Mesothelial cell of epicardium (in vitro differentiated cells): ENCODE measurements around the gene IMP3. TPM values are rescaled to one million over a fixed set of nuclear protein-coding genes. Genes with fewer than 3 reads are reported as not detected.
A peak's percentile ranks its signal among the peaks of the same experiment; 100 is the strongest.

Experiments
- DNase-seq, 2 experiments: peaks; one replicate each; pipeline ENCODE4 v3.0.0; 2021; ENCODE audit warnings: low spot score in 2 of 2; ENCODE audit not compliant: unreplicated experiment in 2 of 2
- H3K27ac Mint-ChIP-seq: 2 replicates; pipeline ENCODE4 v1.8.0; 2021; ENCODE audit warnings: mixed read lengths
- H3K27me3 Mint-ChIP-seq: 2 replicates; pipeline ENCODE4 v1.8.0; 2021; ENCODE audit warnings: low read depth, mixed read lengths
- H3K36me3 Mint-ChIP-seq: 2 replicates; pipeline ENCODE4 v1.8.0; 2021; ENCODE audit warnings: mixed read lengths
- H3K4me1 Mint-ChIP-seq: 2 replicates; pipeline ENCODE4 v1.8.0; 2021; ENCODE audit warnings: mixed read lengths
- H3K4me3 Mint-ChIP-seq: 2 replicates; pipeline ENCODE4 v1.8.0; 2021; ENCODE audit warnings: mild to moderate bottlenecking, moderate library complexity, mixed read lengths
- H3K9me3 Mint-ChIP-seq: 2 replicates; pipeline ENCODE4 v1.8.0; 2021; ENCODE audit warnings: mixed read lengths
- CTCF ChIP-seq: fragments of 200-600 bp; sonication (generic); IDR thresholded peaks from one replicate; pipeline ENCODE4 v1.5.0; 2021; ENCODE audit warnings: antibody characterized with exemption; ENCODE audit not compliant: unreplicated experiment
- total RNA-seq: library from RNA; stranded (reverse); gene quantifications from 3 replicates; pipeline ENCODE4 v1.2.1, GENCODE V29; 2021

The IMP3 gene
- total RNA-seq, 1 donor from 2014 or later = 38.6 TPM

GRCh38 chr15:75641603-75642002, 1.6 kb upstream of the IMP3 start:
- TF ChIP-seq CTCF = no peak
- Mint-ChIP-seq H3K27me3 (peaks cover 3% of the 10 kb centered on the region), H3K9me3 (no peaks in the 10 kb centered on the region), H3K27ac (no peak overlapping the region), H3K4me1 (peaks cover 22% of the 10 kb centered on the region), H3K4me3 (no peak overlapping the region), H3K36me3 (no peaks in the 10 kb centered on the region)
- DNase-seq = no peak

DNA sequence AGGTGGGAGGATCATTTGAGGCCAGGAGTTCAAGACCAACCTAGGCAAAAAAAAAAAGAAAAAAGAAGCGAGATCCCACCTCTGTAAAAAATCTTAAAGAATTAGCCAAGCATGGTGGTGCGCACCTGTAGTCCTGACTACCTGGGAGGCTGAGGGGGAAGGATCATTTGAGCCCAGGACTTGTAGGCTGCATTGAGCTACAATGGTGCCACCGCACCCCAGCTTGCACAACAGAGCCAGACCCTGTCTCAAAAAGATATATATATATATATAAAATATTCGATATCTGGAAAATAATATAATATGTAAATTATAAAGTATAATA, 1.1 kb upstream of the IMP3 start:
- Mint-ChIP-seq H3K4me3 (peak overlapping the region; percentile 87), H3K4me1 (peaks cover 17% of the 10 kb centered on the region), H3K27me3 (peaks cover 3% of the 10 kb centered on the region), H3K9me3 (no peaks in the 10 kb centered on the region), H3K27ac (peak overlapping the region; percentile 89), H3K36me3 (no peaks in the 10 kb centered on the region)
- DNase-seq = no peak
- TF ChIP-seq CTCF = no peak

DNA sequence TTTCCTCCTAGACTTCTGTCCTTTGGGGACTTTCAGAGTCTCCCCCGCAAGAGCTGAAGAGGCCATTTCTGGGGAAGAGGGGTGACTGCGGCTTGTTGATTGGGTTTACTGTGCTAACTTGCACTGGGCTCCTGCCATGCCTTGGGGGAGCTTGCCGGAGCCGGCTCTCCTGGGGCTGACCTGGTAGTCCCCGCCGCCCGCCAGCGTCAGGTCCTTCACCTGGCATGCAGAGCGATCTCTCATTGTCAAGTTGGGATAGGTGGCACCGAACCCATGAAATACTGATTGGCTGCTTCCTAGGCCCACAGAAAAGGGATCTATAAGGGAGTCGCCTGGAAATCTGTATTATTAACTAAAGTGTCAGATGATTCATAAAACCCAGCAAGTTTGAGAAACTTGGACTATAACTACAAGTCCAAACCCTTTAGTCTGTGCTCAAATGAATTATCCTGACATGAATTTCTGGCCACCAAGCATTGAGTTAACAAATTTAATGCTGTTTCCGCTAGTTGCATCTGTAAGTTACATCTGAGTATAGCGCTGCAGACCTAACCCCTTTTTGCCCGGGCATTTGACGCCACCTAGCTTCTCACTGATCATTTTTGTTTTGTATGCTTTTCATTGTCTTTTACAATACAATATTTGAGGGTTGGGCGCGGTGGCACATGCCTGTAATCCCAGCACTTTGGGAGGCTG, 607 bp upstream of the IMP3 start:
- Mint-ChIP-seq H3K4me1 (peaks cover 16% of the 10 kb centered on the region), H3K27me3 (peaks cover 3% of the 10 kb centered on the region), H3K4me3 (peak overlapping the region; percentile 87), H3K9me3 (no peaks in the 10 kb centered on the region), H3K27ac (peak overlapping the region; percentile 89), H3K36me3 (no peaks in the 10 kb centered on the region)
- DNase-seq = no peak
- no peak for TF ChIP-seq CTCF

DNA sequence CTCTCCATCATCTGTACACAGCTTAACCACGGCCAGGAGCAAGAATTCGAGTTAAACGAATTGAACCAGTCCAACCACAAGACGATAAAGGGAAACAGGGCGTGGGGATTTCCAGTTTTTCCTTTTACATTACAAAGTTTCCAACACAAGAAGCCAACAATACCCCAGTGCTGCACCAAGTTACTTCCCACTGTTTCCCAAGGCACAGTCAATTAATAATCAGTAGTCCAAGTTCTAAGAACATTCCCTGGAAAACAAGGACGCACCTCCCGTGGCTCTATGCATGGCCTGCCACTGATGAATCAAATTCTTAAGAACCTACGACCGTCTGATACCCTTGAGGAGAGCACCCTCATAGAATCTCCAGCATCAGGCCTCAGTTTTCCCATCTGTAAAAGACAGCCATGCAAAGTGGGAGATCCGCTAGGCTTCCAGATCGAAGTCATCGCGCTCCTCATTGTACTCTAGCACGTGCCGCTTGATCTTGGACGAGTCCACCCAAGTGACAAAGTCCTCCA, 774 bp downstream of the IMP3 start:
- Mint-ChIP-seq H3K36me3 (no peaks in the 10 kb centered on the region), H3K4me3 (peak overlapping the region; percentile 87), H3K27me3 (peaks cover under 1% of the 10 kb centered on the region), H3K9me3 (no peaks in the 10 kb centered on the region), H3K4me1 (peaks cover 16% of the 10 kb centered on the region), H3K27ac (peak overlapping the region; percentile 89)
- DNase-seq = no peak
- TF ChIP-seq CTCF = no peak

DNA sequence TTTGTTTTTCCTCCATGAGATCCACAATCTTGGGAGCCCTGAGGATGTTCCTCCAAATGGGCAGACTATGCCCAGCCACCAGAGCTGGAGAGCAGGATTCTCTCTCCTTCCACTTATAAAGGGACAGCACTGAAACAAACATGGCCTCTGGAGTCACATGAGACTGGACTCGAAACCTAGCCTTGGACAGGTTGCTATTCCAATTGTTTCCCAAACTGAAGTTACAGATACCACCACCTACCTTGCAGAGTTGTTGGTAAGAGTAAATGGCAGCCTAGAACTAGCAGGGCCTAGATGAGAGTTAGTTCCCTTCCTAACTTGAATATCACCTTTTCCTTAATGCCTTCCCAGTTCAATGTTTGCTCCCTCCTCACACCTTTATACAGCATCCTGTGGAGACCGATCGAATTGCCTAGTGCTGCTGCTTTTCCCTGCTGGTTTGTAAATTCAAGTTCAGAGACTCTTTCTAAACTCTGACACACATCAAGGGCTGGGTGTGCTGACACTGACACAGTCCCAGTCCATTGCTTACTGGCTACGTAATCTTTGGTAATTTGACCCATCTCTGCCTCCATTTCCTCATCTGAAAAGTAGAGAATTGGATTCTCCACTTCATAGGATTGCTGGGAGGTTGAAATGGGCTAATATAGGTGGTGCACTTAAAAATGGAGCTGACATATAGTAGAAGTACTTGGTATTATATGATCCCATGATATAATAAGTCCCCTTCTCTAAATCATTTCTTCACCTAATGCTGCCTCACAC, 2.6 kb downstream of the IMP3 start:
- Mint-ChIP-seq H3K4me1 (peaks cover 16% of the 10 kb centered on the region), H3K27ac (peak overlapping the region; percentile 20), H3K4me3 (no peak overlapping the region), H3K9me3 (no peaks in the 10 kb centered on the region), H3K36me3 (no peaks in the 10 kb centered on the region), H3K27me3 (no peaks in the 10 kb centered on the region)
- TF ChIP-seq CTCF = no peak
- DNase-seq = no peak
